KMS-11 (cell line): ENCODE measurements around the gene CACNB1.
A peak's percentile ranks its signal among the peaks of the same experiment; 100 is the strongest.

Source experiments
- H2AFZ ChIP-seq: fragments of 200-600 bp; sonication (generic); 2 replicates; pipeline ENCODE4 v1.6.1; 2016; ENCODE audit warnings: antibody characterized with exemption, mixed run types, low read depth
- H3K27ac ChIP-seq: fragments of 200-600 bp; sonication (generic); 2 replicates; pipeline ENCODE4 v1.6.1; 2016; ENCODE audit warnings: mild to moderate bottlenecking, mixed run types
- H3K27me3 ChIP-seq: fragments of 200-600 bp; sonication (generic); 2 replicates; pipeline ENCODE4 v1.6.1; 2017; ENCODE audit warnings: mild to moderate bottlenecking, low read depth, mixed run types, moderate library complexity; ENCODE audit not compliant: insufficient read depth
- H3K36me3 ChIP-seq: fragments of 200-600 bp; sonication (generic); 2 replicates; pipeline ENCODE4 v1.6.1; 2017; ENCODE audit warnings: mild to moderate bottlenecking, mixed run types; ENCODE audit not compliant: insufficient read depth
- H3K4me1 ChIP-seq: fragments of 200-600 bp; sonication (generic); 2 replicates; pipeline ENCODE4 v1.6.1; 2016; ENCODE audit warnings: mild to moderate bottlenecking, low read depth, mixed run types; ENCODE audit not compliant: poor library complexity, severe bottlenecking
- H3K4me2 ChIP-seq: fragments of 200-600 bp; sonication (generic); 2 replicates; pipeline ENCODE4 v1.7.0; 2016; ENCODE audit warnings: mild to moderate bottlenecking, mixed run types
- H3K4me3 ChIP-seq: fragments of 200-600 bp; sonication (generic); IDR thresholded peaks from 2 replicates; pipeline ENCODE4 v1.6.1; 2017; ENCODE audit warnings: low read depth, low read length, mixed read lengths; ENCODE audit not compliant: insufficient read depth
- H3K79me2 ChIP-seq: fragments of 200-600 bp; sonication (generic); 2 replicates; pipeline ENCODE4 v1.6.1; 2016; ENCODE audit warnings: low read depth, mixed run types; ENCODE audit not compliant: insufficient read depth
- H3K9ac ChIP-seq: fragments of 200-600 bp; sonication (generic); 2 replicates; pipeline ENCODE4 v1.6.1; 2016; ENCODE audit warnings: mild to moderate bottlenecking, mixed run types
- H4K20me1 ChIP-seq: fragments of 200-600 bp; sonication (generic); 2 replicates; pipeline ENCODE4 v1.6.1; 2016; ENCODE audit warnings: mild to moderate bottlenecking, mixed run types; ENCODE audit not compliant: insufficient read depth
- CTCF ChIP-seq: fragments of 200-600 bp; sonication (generic); conservative IDR thresholded peaks from 2 replicates; pipeline ENCODE4 v1.6.1; 2017; ENCODE audit warnings: low read depth, mild to moderate bottlenecking, antibody characterized with exemption, low read length, moderate library complexity, mixed read lengths

Gene CACNB1

GRCh38 chr17:39231591-39232551, 34.4 kb upstream of the CACNB1 start:
- no peak overlapping the region for H3K9ac ChIP-seq
- H3K27ac ChIP-seq = no peak overlapping the region
- peaks cover 17% of the 10 kb centered on the region for H3K4me1 ChIP-seq
- H3K79me2 ChIP-seq = no peaks in the 10 kb centered on the region
- H2AFZ ChIP-seq = peak overlapping the region; percentile 29; the same call in 1 of the 2 replicates
- peak; percentile 64 for TF ChIP-seq CTCF
- no peaks in the 10 kb centered on the region for H4K20me1 ChIP-seq
- H3K27me3 ChIP-seq = peaks cover 15% of the 10 kb centered on the region; the same call in 1 of the 2 replicates
- peak overlapping the region; percentile 10; the same call in 1 of the 2 replicates for H3K4me2 ChIP-seq
- no peaks in the 10 kb centered on the region for H3K36me3 ChIP-seq
- no peak overlapping the region for H3K4me3 ChIP-seq

- Histone ChIP-seq H3K36me3 (no peaks in the 10 kb centered on the region), H3K9ac (no peak overlapping the region), H3K79me2 (no peaks in the 10 kb centered on the region), H3K27me3 (peaks cover 22% of the 10 kb centered on the region), H3K4me3 (no peak overlapping the region), H4K20me1 (no peaks in the 10 kb centered on the region), H3K4me2 (no peak overlapping the region), H2AFZ (peak overlapping the region; percentile 29; the same call in 1 of the 2 replicates), H3K4me1 (peaks cover 15% of the 10 kb centered on the region), H3K27ac (no peak overlapping the region)
- no peak for TF ChIP-seq CTCF
Measured at GRCh38 chr17:39231091-39231561, 33.7 kb upstream of the CACNB1 start.

- H3K79me2 ChIP-seq = no peaks in the 10 kb centered on the region
- no peak overlapping the region for H3K27ac ChIP-seq
- H3K4me2 ChIP-seq = no peak overlapping the region
- peaks cover 29% of the 10 kb centered on the region for H3K27me3 ChIP-seq
- H3K4me3 ChIP-seq = no peak overlapping the region
- H4K20me1 ChIP-seq = no peaks in the 10 kb centered on the region
- TF ChIP-seq CTCF = no peak
- no peak overlapping the region for H3K9ac ChIP-seq
- H3K36me3 ChIP-seq = no peaks in the 10 kb centered on the region
- peaks cover 7% of the 10 kb centered on the region for H3K4me1 ChIP-seq
- H2AFZ ChIP-seq = no peak overlapping the region
Measured at GRCh38 chr17:39230361-39230760, 32.9 kb upstream of the CACNB1 start.

- no peak overlapping the region for H3K27ac ChIP-seq
- no peak overlapping the region for H3K9ac ChIP-seq
- peaks cover 6% of the 10 kb centered on the region for H3K4me1 ChIP-seq
- no peaks in the 10 kb centered on the region for H3K36me3 ChIP-seq
- no peak overlapping the region for H3K4me2 ChIP-seq
- H4K20me1 ChIP-seq = no peaks in the 10 kb centered on the region
- no peak overlapping the region for H3K4me3 ChIP-seq
- no peak for TF ChIP-seq CTCF
- H3K27me3 ChIP-seq = peaks cover 38% of the 10 kb centered on the region
- H3K79me2 ChIP-seq = no peaks in the 10 kb centered on the region
- no peak overlapping the region for H2AFZ ChIP-seq
Measured at GRCh38 chr17:39229274-39229913, 31.9 kb upstream of the CACNB1 start.
